SIG-M5 treated with dmso at 0.1 percent for 504 hours (cell line): ENCODE measurements around the gene TRRAP.

Experiments used
- DNase-seq: peaks from one replicate; lab custom pipeline; 2025; ENCODE audit not compliant: unreplicated experiment; lab: John Stamatoyannopoulos, UW

The TRRAP gene

GRCh38 chr7:98982686-98983085, 104.4 kb downstream of the TRRAP start:
- no peak for DNase-seq

- DNase-seq: no peak
Observed at GRCh38 chr7:98984126-98984525, 105.8 kb downstream of the TRRAP start.

- no peak for DNase-seq
Observed at GRCh38 chr7:98985406-98985805, 107.1 kb downstream of the TRRAP start.

GRCh38 chr7:98985945-98986344, 107.6 kb downstream of the TRRAP start:
- no peak for DNase-seq

DNA sequence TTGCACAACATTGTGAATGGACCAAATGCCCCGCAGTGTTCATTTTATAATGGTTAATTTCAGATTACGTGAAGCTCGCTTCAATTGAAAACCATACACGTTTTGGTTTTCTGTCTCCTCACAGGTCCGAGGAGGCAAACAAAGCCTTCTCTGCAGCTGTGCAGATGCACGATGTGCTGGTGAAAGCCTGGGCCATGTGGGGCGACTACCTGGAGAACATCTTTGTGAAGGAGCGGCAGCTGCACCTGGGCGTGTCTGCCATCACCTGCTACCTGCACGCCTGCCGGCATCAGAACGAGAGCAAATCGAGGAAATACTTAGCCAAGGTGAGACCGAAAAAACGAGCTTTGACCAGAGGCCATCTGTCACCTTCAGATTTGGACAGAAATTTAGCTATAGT, 110.3 kb downstream of the TRRAP start:
- DNase-seq: no peak

DNA sequence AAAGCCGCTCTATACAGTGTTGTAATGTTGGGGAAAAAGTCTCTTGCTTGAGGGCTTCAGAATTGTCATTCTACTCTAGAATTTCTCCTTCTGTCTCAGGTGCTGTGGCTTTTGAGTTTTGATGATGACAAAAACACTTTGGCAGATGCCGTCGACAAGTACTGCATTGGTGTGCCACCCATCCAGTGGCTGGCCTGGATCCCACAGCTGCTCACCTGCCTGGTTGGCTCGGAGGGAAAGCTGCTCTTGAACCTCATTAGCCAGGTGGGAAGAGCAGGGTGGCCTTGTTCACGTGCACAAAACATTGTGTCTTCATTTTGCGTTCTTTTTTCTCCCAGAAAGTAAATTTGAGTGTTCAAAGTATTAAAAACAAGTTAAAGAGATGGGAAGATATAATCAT, 112.0 kb downstream of the TRRAP start:
- DNase-seq: no peak

DNA sequence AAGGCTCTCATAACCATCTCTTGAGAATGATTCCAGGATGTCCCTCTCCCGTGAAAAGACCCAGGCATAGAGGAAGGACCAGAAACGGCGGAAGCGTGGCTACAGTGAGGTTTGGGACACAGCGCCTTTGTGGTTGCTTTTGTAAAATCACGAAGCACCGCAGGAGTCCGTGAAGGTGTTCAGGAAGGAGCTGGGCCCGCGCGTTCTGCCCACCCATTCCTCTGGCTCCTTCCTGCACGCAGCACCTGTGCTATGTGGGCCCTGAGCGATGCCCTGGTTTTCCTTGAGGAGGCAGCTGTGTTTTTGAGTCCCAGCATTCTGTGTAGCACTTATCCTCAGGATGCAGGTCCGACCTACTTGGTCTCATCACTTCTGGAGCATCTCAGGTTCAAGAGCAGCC, 112.8 kb downstream of the TRRAP start:
- DNase-seq: no peak

DNA sequence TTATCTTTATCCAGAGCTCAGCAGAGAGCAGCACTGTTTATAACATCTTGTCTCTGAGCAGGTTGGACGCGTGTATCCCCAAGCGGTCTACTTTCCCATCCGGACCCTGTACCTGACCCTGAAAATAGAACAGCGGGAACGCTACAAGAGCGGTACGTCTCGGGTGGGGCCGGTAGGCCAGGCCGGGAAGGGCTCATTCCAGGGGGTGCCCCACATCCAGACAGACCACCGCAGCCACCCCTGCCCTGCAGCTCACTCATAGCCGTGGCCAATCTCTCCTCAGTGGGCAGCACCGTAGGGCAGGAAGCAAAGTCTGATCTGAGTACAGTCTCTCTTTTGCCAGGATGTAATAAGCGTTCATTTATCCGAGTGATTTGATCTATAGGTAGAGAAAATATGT, 113.7 kb downstream of the TRRAP start:
- no peak for DNase-seq

DNA sequence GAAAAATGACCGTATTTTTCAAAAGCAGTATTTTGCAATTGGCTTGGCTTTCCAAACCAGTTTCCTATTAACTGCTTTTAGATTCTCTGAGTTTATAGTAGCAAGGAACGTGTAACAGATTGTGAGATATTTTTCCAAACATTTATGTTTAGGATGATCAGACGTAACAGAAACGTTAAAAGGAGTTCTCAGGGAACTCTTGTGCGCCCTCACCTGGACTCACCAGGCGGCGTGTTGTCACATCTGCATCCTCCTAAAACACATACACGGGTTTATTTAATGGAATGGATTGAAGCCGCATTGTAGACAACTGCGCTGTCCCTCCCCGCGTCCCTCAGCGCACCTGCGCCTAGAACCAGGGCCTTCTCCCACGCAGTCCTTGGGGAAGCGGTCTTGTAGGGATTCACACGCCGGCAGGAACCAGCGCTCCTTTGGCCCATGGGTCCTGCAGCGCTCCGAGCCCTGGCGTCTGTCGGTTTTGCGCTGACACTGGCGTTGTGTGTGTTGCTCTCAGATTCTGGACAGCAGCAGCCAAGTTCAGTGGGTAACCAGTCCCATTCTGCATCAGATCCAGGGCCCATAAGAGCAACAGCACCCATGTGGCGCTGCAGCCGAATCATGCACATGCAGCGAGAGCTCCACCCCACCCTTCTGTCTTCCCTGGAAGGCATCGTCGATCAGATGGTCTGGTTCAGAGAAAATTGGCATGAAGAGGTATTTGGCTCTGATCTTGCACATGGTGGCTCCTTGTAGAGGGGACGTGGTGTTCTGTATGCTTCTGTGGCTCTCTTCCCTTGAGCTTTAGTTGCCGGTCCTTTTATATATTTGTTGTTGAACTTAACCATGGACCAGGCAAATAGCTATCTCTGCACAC, 114.9 kb downstream of the TRRAP start:
- DNase-seq: no peak

DNA sequence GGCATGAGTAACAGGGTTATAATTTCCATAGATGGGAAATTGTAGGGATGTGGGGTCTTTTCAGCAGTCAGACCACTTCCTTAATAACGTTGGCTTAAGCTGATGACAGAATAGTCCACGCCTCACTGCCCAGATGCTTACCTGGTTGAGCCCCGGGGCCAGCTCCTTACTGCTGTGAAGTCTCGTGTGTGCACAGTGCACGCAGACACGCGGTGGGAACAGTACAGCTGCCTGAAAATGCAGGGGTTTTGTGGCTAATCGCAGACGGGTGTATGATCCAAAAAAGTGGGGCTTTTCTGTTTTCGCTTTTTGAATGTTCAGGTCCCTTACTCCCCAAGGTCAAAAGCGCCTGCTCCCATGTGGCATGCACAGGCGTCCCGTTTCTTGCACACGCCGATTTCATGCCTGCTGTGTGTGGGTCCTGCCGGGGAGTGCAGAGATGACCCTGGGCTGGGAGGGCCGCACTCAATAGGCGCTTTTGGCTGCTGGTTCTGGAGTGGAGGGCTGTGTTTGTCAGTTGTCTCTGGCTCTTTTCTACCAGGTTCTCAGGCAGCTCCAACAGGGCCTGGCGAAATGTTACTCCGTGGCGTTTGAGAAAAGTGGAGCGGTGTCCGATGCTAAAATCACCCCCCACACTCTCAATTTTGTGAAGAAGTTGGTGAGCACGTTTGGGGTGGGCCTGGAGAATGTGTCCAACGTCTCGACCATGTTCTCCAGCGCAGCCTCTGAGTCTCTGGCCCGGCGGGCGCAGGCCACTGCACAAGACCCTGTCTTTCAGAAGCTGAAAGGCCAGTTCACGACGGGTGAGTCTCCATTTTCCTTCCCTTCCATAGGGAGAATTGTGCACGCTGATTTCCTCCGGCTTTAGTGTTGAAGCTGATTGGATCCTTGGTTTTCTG, 116.0 kb downstream of the TRRAP start:
- DNase-seq: no peak

- no peak for DNase-seq
Observed at GRCh38 chr7:98995111-98995510, 116.8 kb downstream of the TRRAP start.

- DNase-seq: no peak
Observed at GRCh38 chr7:98995523-98996149, 117.3 kb downstream of the TRRAP start.

GRCh38 chr7:98996150-98996552, 117.8 kb downstream of the TRRAP start:
- no peak for DNase-seq

- DNase-seq: no peak
Observed at GRCh38 chr7:98997846-98998245, 119.5 kb downstream of the TRRAP start.

DNA sequence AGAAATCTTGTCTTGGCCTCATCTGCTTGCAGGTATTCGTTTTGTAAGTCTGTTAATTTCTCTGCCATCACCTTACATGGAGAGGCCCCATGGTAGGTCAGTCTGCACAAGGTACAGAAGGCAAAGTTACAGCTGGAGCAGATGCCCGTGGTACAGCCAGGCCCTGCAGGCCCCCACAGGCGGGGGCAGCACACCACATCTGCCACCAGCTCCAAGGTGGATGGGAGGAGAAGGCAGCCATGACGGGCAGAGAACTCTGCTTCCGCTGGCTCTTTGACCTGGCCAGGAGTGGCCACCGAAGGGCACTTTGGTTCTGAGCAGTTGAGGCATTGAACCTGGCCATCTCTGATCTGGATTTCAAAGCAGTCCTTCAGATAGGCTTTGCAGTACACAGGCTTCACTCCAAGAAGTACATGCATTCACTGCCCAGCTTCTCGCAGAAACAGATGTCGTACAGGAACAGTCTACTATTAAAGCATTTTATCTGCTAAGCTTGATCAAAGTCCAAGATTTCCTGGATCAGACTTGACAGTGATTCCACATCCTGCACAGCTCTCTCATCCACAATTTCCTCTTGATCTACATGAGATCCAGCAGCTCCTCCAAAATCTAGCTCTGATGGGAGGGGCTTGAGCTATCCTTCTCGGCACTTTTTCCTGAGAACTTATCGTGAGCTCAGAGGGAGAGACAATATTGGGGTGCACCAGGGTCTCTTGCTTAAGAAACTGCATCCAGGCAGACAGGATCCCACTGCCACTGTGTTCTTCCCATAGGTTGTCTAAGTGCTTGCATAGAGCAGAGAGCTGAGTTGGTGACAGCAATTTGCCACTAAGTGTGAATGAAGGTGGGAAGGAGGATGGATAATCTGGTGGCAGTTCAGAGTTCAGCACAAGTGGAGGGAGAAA, 120.7 kb downstream of the TRRAP start:
- DNase-seq: no peak

GRCh38 chr7:99000196-99000903, 122.0 kb downstream of the TRRAP start:
- no peak for DNase-seq

DNA sequence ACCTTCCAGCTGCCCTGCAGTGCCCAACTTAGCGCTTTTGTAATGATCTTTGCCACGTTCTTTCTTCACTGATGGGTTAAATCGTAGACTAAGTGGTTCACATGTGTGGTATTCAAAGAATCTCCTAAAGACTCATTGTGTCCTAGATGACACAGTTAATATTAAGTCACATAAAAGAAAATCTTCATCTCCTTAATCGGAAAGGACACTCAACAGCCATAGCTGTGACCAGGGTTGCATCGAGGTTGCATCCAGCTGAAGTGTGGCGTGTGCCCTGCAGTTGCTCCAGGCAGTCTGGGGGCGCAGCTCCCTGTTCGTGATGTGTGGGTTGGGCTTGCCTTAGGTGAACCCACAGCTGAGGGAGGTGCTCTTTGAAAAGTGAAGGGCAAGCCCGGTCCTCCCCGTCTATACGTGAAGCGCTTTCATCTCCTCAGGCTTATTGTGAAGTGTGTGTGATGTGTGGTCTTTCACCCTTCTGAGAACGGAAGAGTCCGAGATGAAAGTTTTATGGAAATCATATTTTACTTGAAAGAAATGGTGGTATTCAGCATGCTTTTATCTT, 122.7 kb downstream of the TRRAP start:
- no peak for DNase-seq

GRCh38 chr7:99001482-99002147, 123.3 kb downstream of the TRRAP start:
- no peak for DNase-seq
